ENCODE measurements around the gene HOXB6. TPM values are rescaled to one million over a fixed set of nuclear protein-coding genes. Genes with fewer than 3 reads are reported as not detected.

HOXB6 gene
- total RNA-seq, 1 donor from 2014 or later, result 1.9 TPM

GRCh38 chr17:48570325-48571023, 34.3 kb downstream of the HOXB6 start:
- peaks cover 6% of the 10 kb centered on the region for H3K36me3 Mint-ChIP-seq (ENCODE audit: low read depth, unreplicated experiment)
- DNase-seq (ENCODE audit: low spot score), result no peak
- H3K9me3 Mint-ChIP-seq (ENCODE audit: unreplicated experiment), result no peaks in the 10 kb centered on the region
- peak overlapping the region; percentile 59 for H3K4me3 Mint-ChIP-seq (ENCODE audit: unreplicated experiment)
- peaks cover 25% of the 10 kb centered on the region for H3K27me3 Mint-ChIP-seq (ENCODE audit: unreplicated experiment)
- TF ChIP-seq, protein P1, sequence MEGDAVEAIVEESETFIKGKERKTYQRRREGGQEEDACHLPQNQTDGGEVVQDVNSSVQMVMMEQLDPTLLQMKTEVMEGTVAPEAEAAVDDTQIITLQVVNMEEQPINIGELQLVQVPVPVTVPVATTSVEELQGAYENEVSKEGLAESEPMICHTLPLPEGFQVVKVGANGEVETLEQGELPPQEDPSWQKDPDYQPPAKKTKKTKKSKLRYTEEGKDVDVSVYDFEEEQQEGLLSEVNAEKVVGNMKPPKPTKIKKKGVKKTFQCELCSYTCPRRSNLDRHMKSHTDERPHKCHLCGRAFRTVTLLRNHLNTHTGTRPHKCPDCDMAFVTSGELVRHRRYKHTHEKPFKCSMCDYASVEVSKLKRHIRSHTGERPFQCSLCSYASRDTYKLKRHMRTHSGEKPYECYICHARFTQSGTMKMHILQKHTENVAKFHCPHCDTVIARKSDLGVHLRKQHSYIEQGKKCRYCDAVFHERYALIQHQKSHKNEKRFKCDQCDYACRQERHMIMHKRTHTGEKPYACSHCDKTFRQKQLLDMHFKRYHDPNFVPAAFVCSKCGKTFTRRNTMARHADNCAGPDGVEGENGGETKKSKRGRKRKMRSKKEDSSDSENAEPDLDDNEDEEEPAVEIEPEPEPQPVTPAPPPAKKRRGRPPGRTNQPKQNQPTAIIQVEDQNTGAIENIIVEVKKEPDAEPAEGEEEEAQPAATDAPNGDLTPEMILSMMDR (IDR thresholded peaks at IDR 0.05; ENCODE audit: unreplicated experiment), result no peak
- peaks cover 52% of the 10 kb centered on the region for H3K4me1 Mint-ChIP-seq (ENCODE audit: unreplicated experiment)
- peak overlapping the region; percentile 80 for H3K27ac Mint-ChIP-seq (ENCODE audit: unreplicated experiment)

DNA sequence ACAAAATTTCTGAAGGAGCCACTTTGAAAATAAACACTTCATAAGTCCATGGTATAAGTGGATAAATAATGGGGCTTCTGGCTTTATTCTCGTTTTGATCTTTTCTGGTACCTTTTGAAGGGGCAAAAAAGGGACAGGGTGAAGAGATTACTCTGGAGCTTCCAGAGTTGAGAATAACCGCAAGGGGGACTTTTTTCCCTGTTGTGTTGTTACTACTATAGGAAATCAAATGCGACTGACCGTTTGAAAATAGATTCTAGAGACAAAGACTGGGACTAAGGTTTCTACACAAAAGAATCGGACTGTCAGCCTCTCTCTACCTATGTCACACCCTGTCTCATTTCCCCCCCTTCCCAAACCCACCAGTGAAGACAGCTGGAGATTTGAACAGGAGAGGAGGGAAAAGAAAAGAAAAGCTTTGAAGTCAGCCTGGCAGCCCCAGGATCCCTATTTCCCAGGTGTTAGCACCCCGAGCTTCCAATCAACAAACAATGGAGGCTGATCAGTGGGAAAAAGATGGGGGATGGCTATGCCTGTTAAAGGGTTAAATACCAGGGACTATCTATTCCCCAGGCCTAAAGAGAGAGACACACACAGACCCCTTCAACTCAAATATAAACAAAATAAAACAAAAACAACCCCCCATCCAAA, 35.0 kb downstream of the HOXB6 start:
- Mint-ChIP-seq H3K9me3 (ENCODE audit: unreplicated experiment) (no peaks in the 10 kb centered on the region), H3K4me1 (ENCODE audit: unreplicated experiment) (peaks cover 52% of the 10 kb centered on the region), H3K4me3 (ENCODE audit: unreplicated experiment) (peak overlapping the region; percentile 77), H3K27me3 (ENCODE audit: unreplicated experiment) (peaks cover 27% of the 10 kb centered on the region), H3K36me3 (ENCODE audit: low read depth, unreplicated experiment) (peaks cover 6% of the 10 kb centered on the region), H3K27ac (ENCODE audit: unreplicated experiment) (peak overlapping the region; percentile 80)
- DNase-seq (ENCODE audit: low spot score), result no peak
- TF ChIP-seq, protein P1 (IDR thresholded peaks at IDR 0.05; ENCODE audit: unreplicated experiment), result no peak

DNA sequence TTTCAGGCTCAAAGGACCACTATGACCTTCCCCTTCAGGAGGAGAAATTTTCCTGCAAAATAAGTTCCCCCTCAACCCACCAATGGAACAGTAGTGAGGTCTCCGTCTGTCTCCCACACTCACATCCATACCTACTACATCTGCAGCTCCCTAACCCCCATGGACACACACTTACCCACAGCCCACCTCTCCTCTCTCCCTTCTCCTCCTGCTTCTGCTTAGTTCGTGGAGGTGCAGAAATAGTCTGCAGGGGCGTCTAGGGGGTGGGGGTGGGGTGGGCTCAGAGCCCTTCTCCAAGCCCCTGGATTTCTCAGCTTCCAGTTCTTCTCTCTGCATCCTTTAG, 35.6 kb downstream of the HOXB6 start:
- Mint-ChIP-seq H3K4me1 (ENCODE audit: unreplicated experiment) (peaks cover 51% of the 10 kb centered on the region), H3K4me3 (ENCODE audit: unreplicated experiment) (peak overlapping the region; percentile 77), H3K27ac (ENCODE audit: unreplicated experiment) (peak overlapping the region; percentile 44), H3K27me3 (ENCODE audit: unreplicated experiment) (peaks cover 25% of the 10 kb centered on the region), H3K9me3 (ENCODE audit: unreplicated experiment) (no peaks in the 10 kb centered on the region), H3K36me3 (ENCODE audit: low read depth, unreplicated experiment) (peaks cover 6% of the 10 kb centered on the region)
- TF ChIP-seq, protein P1 (IDR thresholded peaks at IDR 0.05; ENCODE audit: unreplicated experiment), result no peak
- no peak for DNase-seq (ENCODE audit: low spot score)

GRCh38 chr17:48568499-48569239, 36.1 kb downstream of the HOXB6 start:
- peaks cover 25% of the 10 kb centered on the region for H3K27me3 Mint-ChIP-seq (ENCODE audit: unreplicated experiment)
- DNase-seq (ENCODE audit: low spot score), result no peak
- H3K9me3 Mint-ChIP-seq (ENCODE audit: unreplicated experiment), result no peaks in the 10 kb centered on the region
- peaks cover 49% of the 10 kb centered on the region for H3K4me1 Mint-ChIP-seq (ENCODE audit: unreplicated experiment)
- TF ChIP-seq, protein P1 (IDR thresholded peaks at IDR 0.05; ENCODE audit: unreplicated experiment), result no peak
- H3K27ac Mint-ChIP-seq (ENCODE audit: unreplicated experiment), result peak overlapping the region; percentile 67
- peaks cover 6% of the 10 kb centered on the region for H3K36me3 Mint-ChIP-seq (ENCODE audit: low read depth, unreplicated experiment)
- H3K4me3 Mint-ChIP-seq (ENCODE audit: unreplicated experiment), result peak overlapping the region; percentile 88

Data from endothelial cell (in vitro differentiated cells).